Lung (tissue), 12 donors: ENCODE results near the gene CHMP6. TPM values are rescaled to one million over a fixed set of nuclear protein-coding genes. Genes with fewer than 3 reads are reported as not detected.

Experiments
- ATAC-seq: fragments of 200-7000 bp; cut with Tn5 transposase; one replicate; pipeline ENCODE4 v1.9.1; 2020; ENCODE audit warnings: moderate number of reproducible peaks; ENCODE audit not compliant: insufficient read depth, low FRiP score
- DNase-seq, 3 donors: peaks; one replicate each; pipeline ENCODE4 v3.0.0-alpha.2; 2013 to 2017
- H3K27ac ChIP-seq, 2 donors: one replicate each; pipeline ENCODE4 v1.5.1; 2013; ENCODE audit warnings: mild to moderate bottlenecking in 2 of 2, moderate library complexity in 2 of 2, control low read depth in 1 of 2, inconsistent platforms in 1 of 2, low read depth in 1 of 2, low read length in 1 of 2
- H3K27me3 ChIP-seq, 3 donors: one replicate each; pipeline ENCODE4 v1.5.1; 2013; ENCODE audit warnings: low read length in 2 of 3; ENCODE audit not compliant: control insufficient read depth in 3 of 3, insufficient read depth in 3 of 3
- H3K36me3 ChIP-seq, 4 donors: one replicate each; pipeline ENCODE4 v1.5.1; 2013; ENCODE audit warnings: low read length in 4 of 4, mild to moderate bottlenecking in 1 of 4, moderate library complexity in 1 of 4; ENCODE audit not compliant: control insufficient read depth in 4 of 4, insufficient read depth in 4 of 4
- H3K4me1 ChIP-seq, 5 donors: one replicate each; pipeline ENCODE4 v1.5.1; 2013; ENCODE audit warnings: low read length in 5 of 5, mild to moderate bottlenecking in 2 of 5, moderate library complexity in 1 of 5; ENCODE audit not compliant: control insufficient read depth in 5 of 5, insufficient read depth in 5 of 5
- H3K4me3 ChIP-seq: one replicate; pipeline ENCODE4 v1.5.1; 2013; ENCODE audit warnings: mild to moderate bottlenecking, control low read depth, moderate library complexity
- H3K9ac ChIP-seq, 2 donors: one replicate each; pipeline ENCODE4 v1.5.1; 2013; ENCODE audit warnings: low read length in 2 of 2, control low read depth in 1 of 2; ENCODE audit not compliant: insufficient read depth in 1 of 2
- H3K9me3 ChIP-seq, 4 donors: one replicate each; pipeline ENCODE4 v1.5.1; 2013; ENCODE audit warnings: low read length in 3 of 4, mild to moderate bottlenecking in 1 of 4, moderate library complexity in 1 of 4; ENCODE audit not compliant: control insufficient read depth in 4 of 4, insufficient read depth in 3 of 4
- CTCF ChIP-seq: IDR thresholded peaks from 2 replicates; pipeline ENCODE4 v1.5.1; 2012; ENCODE audit warnings: mild to moderate bottlenecking; ENCODE audit errors: control extremely low read depth, extremely low read depth
- WGBS, 2 donors: extraction: QIAGEN DNeasy Blood & Tissue Kit; methylation state at CpG; one replicate each; pipeline ENCODE4 v1.1.7; 2013; 5-methylcytosine and 5-hydroxymethylcytosine counted together
- polyA plus RNA-seq, 2 donors: library from polyadenylated mRNA; stranded (reverse); fragments of 200-250 nt; gene quantifications; one replicate each; pipeline ENCODE4 v1.2.1, GENCODE V29; 2013
- total RNA-seq, 2 donors: library from RNA; depleted of rRNA in 1 of 2; stranded (reverse); fragments of >200 nt in 1 of 2; gene quantifications; one replicate each; pipeline ENCODE4 v1.2.1, GENCODE V29; 2014 to 2021
- donor health status: control.
- donor health status: control.
- donor health status: Bipolar disorder and iron deficiency.
- donor health status: healthy.
- donor health status: DM: yes; HTN: yes; CAD: no.

The CHMP6 gene
- total and polyA plus RNA-seq, 4 donors = 18.2 to 36.3 (median 32.2) TPM

DNA sequence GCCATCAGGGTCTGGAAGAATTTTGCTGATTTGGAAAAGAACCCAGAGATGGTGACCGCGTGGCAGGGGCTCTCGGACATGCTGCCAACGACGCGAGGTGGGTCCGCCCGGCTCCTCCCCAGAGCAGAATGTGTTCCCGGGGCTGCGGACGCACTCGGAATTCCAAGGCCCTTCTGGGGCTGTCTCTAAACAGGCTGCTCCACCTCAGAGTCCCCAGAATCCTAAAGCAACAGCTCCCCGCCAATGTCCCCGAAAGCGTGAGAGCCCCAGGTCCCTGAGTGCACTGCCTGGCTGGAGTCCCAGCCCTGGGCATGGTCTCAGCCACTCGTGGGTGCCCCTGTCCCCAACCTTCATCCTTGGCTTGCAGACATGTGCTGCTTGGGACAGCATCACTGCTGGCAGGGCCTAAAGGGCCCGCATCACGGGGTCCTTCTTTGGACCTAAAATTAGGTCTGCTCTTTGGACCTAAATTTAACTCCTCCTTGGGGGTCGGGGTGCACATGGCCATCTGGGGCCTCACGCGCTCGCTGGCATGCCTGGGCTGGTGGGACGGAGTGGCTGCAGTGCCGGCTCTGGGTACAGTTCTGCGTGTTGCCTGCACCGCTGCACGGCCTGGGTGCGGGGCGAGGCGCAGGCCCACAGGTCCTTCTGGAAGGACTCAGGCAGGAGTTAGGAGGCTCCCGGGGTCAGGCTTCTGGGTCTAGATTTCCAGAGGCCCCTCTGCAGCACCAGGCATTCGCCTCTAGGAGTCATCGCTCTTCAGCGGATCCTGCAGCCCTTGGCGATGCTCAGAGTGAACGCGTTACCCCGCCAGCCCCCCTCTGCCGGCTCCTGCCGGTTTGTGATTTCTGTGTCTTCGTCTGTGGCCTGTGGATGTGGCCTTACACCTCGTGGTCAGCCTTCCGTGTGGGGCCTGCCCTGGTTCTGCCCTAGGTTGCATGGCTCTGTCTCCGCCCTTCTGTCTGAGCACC, 41.9 kb upstream of the CHMP6 start:
- Histone ChIP-seq H3K36me3 (peaks cover 2 to 40% (median 18%) of the 10 kb centered on the region in 4 donors), H3K27me3 (no peaks in the 10 kb centered on the region), H3K4me3 (no peak overlapping the region), H3K9me3 (no peaks in the 10 kb centered on the region), H3K4me1 (peaks cover 0 to 25% (median 7%) of the 10 kb centered on the region in 5 donors), H3K9ac (no peak overlapping the region), H3K27ac (no peak overlapping the region)
- no peak for TF ChIP-seq CTCF
- WGBS, 2 donors = 94 to 95% methylated on average over 44 of the region's 44 CpGs
- DNase-seq (no peak), ATAC-seq (no peak)

DNA sequence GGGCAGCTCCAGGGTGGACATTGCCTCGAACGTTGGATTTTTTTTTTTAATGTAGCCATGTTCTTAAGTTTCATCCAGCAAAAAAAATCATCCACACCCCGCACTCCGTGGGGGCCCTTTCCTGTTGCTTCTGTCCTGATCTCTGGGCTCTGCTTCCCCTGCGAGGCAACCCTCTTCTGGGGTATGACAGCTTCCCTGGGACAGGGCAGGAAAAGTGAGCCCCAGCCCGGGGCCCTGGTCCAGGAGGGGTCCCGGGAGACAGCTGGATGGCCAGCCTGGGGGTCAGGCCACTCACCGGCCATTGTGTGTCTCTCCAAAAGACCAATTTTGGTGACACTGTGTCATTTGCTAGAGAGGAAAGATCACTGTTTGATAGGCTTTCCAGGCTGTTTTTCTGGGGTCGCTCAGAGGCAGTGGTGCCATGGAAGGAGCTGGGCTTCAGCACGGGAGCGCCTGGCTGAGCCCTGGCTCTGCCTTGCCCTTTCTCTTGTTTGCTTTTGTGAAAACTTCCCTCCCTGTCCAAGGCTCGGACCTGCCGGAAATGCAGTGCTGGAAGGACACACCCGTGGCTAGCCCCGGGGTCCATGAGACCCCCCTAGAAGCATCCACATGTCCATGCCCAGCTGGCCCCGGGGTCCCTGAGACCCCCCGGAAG, 41.0 kb upstream of the CHMP6 start:
- WGBS, 2 donors = 93 to 97% methylated on average over 17 of the region's 17 CpGs
- DNase-seq (no peak), ATAC-seq (no peak)
- Histone ChIP-seq H3K27me3 (no peaks in the 10 kb centered on the region), H3K4me3 (no peak overlapping the region), H3K4me1 (peaks cover 0 to 25% (median 7%) of the 10 kb centered on the region in 5 donors), H3K9me3 (no peaks in the 10 kb centered on the region), H3K9ac (no peak overlapping the region), H3K27ac (no peak overlapping the region), H3K36me3 (peaks cover 2 to 40% (median 20%) of the 10 kb centered on the region in 4 donors)
- TF ChIP-seq CTCF = no peak

DNA sequence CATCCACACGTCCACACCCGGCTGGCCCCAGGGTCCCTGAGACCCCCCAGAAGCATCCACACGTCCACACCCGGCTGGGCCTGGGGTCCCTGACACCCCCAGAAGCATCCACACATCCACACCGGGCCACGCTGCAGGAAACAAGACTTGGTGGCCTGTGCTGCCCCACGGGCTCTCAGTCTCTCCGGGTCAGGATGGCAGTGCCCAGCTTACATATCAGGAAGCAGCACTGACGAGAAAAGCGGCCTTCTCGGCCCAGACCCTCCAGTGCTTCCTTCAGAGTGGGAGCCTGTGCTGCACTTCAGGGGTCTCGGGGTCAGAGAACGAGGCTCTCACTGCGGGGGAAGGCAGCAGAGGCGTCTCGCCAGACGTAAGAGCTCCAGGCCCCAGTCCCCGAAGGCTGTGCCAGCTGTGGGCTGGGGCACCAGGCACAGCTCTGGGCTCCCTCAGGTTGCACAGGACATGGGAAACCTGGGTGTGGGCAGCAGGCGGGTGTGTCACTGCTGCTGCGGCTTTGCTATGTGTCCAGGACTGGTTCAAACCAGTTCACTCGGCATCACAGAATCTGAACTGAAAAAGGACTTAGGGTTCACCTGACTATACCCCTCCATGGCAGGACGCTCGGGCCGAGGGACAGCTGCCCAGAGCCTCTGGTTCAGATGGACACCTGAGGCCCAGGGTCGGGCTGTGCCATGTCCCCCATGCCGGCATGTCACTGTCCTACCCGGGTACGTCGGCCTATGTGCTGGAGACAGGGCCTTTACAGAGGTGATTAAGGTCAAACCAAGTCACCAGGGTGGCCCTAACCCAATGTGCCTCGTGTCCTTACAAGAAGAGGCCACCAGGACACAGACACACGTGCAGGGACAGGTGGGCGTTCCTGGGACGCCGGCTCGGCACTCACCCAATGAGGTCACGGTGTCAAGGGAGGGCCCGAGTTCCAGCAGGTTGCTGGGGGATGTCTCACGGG, 40.2 kb upstream of the CHMP6 start:
- no peaks in the 10 kb centered on the region for H3K9me3 ChIP-seq
- ATAC-seq = no peak
- TF ChIP-seq CTCF = no peak
- no peak overlapping the region for H3K9ac ChIP-seq
- peaks cover 0 to 25% (median 7%) of the 10 kb centered on the region in 5 donors for H3K4me1 ChIP-seq
- no peak for DNase-seq
- no peaks in the 10 kb centered on the region for H3K27me3 ChIP-seq
- H3K4me3 ChIP-seq = no peak overlapping the region
- 94 to 96% methylated on average over 38 of the region's 38 CpGs for WGBS, 2 donors
- H3K27ac ChIP-seq = no peak overlapping the region
- H3K36me3 ChIP-seq = peaks cover 0 to 34% (median 15%) of the 10 kb centered on the region in 4 donors
